Activated T-helper 9 cell treated with anti-CD3 and anti-CD28 coated beads, Interleukin-2, amount 50 U/mL, for 16 hours (primary cell): ENCODE measurements around the gene MICB.

Experiments
- DNase-seq: peaks from one replicate; pipeline ENCODE4 v3.0.0-alpha.2; 2020; ENCODE audit warnings: low read depth

MICB gene

GRCh38 chr6:31541059-31541657 lies 43.2 kb downstream of the MICB start:
- DNase-seq = peak; percentile 34

- peak; percentile 91 for DNase-seq
These were observed 43.9 kb downstream of the MICB start, which contains the start of gene DDX39B for GRCh38 chr6:31541658-31542521. DDX39B (minus strand) TSS chr6:31542003; CDS start chr6:31540532, 1,471 bp downstream.

DNA sequence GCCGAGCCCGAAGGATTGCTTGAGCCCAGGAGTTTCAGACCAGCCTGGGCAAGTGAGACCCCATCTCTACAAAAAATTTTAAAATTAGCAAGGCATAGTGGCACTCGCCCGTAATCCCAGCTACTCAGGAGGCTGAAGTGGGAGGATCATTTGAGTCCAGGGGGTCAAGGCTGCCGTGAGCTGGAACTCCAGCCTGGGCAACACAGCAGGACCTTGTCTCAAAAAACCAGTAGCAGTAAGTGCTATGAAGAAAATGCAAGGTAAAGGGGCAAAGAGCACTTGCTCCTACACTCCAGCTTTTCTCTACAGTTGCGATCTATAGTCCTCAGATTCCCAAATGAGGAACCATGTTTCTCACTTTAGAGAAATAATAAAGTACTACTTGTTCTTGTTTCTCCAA lies 45.7 kb downstream of the MICB start:
- DNase-seq = no peak

GRCh38 chr6:31544676-31545075 lies 46.7 kb downstream of the MICB start:
- no peak for DNase-seq

DNA sequence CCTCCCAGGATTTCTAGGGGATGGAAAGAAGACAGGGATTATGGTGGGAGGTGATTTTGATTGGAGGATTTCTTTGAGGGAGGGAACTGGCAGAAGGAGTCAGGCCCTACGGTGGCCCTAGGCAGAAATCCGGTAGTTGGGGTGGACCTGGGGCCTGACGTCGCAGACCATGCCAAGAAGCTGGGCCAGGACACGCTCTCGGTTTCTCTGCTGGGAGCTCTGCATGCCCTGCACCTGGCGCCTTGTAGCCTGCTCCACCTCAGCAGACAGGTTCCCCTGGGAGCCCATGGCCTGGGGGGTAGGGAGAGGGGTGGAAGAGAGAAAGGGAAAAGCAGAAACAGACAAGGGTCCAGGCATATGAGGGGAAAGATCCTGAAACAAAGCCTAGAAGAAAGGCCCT lies 47.3 kb downstream of the MICB start:
- DNase-seq = no peak

DNA sequence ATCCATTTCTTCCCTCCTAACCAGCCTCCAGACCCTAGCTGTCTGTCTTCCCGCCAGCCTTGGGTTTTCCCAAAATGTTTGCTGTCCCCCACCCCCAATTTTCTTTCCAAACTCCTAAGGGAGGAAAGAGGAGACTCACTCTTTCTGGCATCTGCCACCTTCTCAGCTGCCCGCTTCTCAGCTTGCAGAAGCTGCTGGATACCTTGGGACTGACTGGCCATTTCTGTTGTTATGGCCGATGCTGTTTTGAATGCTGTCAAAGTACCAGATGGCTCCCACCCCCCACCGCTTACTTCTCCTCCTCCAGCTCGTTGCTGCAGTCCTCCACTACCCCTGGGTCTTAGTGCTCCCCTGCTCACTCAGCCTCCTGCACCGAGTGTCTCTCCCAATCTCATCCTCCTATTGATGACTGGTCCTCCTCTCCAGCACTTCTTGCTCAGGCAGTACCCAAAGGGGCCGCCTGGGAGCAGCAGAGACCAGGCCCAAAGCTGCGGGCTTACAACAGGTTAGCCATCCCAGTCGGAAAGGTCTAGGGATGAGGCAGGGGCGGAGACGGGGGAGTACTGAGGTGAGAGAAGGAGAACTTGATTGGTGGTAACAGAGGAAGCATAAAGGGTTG lies 48.5 kb downstream of the MICB start, which contains the start of gene ATP6V1G2:
Gene ATP6V1G2 (minus strand): TSS at position 270 of the 619 bp plus-strand sequence. CDS start 49 bp downstream, at position 221.
- DNase-seq = peak; percentile 78

DNA sequence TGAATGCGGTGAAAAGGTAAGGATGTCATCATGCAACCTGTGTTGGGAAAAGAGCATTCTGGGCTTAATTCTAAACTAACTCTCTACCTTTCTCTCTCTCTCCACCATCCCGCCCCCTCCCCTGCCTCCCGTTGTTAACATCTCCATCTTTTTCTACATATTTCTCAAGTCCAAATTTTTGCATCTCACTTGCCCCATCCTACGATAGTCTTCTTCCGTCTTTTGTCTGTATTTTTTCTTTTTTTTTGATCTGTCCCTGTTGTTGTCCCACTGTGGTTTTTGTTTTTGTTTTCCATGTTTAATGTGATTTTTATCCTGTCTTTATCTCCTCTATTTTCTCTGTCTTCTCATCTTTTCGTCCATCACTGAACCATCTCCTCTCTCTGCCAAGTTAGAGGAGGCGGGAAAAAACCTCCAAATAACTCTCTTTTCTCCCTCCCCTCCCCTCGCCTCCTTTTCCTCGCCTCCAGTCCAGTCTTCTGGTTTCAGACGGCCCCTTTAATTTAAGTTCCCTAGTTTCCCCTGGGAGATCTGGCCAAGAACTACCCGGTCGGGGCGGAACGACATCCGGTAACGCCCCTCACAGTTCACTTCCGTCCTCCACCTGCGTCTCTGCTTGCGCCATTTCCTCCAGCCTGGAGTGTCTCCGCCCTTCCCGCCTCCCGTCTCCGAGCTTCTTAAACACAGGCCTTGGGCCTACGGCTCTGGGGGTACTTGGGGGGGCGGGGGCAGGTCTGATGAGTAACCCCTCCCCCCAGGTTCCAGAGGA lies 49.2 kb downstream of the MICB start, which contains the start of gene NFKBIL1:
Gene NFKBIL1 (plus strand): TSS at position 651 of the 769 bp plus-strand sequence. CDS start 87 bp downstream, at position 738.
- DNase-seq = peak; percentile 86

DNA sequence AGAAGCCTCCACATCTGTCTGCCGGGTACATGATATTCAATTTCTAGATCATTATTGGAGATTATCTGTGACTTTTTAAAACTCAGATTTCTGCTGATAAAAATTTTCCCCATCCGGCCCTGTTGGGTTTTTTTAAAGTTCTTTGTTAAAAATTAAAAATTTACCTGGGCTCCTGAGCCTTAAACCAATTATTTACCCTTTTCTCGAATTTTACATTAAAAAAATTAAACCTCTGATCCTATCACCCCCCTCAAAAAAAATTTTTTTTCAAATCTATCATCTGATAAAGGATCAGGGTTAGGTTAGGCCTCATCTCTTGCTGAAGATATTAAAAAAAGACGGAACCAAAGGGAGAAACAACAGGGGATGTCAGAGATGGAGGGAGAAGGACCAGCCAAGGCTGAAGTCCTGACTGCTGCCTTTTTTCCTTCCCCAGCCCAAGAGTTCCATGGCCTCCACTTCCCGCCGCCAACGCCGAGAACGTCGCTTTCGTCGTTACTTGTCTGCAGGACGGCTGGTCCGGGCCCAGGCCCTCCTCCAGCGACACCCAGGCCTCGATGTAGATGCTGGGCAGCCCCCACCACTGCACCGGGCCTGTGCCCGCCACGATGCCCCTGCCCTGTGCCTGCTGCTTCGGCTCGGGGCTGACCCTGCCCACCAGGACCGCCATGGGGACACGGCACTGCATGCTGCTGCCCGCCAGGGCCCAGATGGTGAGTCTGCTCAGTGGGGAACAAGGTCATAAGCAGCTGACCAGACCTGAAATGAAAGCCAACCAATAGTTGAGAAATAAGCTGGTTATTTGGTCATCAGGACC lies 50.0 kb downstream of the MICB start:
- no peak for DNase-seq

- DNase-seq = no peak
These were observed 50.6 kb downstream of the MICB start for GRCh38 chr6:31548544-31548873.

GRCh38 chr6:31551371-31551770 lies 53.4 kb downstream of the MICB start:
- peak; percentile 53 for DNase-seq

DNA sequence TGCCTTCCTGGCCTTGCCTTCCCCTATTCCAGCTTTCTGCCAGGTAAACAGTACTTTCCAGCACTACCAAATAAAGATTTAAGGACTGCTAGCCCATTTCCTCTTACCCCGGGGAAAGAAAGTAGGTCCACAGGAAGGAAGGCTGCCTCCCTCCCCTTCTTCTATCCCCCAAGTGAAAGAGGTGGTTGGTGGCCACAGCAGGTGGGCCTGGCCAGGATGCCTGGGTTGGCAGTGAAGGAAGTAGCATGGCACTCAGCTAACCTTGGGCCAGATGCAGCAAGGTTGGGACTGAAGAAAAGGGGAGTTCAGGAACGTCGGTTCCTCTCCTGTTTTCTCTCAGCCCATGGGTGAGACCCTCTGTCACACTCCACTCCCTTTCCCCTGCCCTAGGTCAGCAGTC lies 58.4 kb downstream of the MICB start:
- DNase-seq = no peak

GRCh38 chr6:31557443-31558317 lies 59.7 kb downstream of the MICB start:
- DNase-seq = no peak

DNA sequence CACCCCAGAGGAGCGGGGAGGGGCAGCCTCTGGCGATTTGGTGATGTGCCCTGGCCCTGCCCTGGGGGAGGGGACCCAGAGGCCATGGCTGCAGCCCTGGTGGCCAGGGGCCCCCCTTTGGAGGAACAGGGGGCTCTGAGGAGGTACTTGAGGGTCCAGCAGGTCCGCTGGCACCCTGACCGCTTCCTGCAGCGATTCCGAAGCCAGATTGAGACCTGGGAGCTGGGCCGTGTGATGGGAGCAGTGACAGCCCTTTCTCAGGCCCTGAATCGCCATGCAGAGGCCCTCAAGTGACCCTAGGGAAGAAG lies 60.3 kb downstream of the MICB start:
- no peak for DNase-seq

DNA sequence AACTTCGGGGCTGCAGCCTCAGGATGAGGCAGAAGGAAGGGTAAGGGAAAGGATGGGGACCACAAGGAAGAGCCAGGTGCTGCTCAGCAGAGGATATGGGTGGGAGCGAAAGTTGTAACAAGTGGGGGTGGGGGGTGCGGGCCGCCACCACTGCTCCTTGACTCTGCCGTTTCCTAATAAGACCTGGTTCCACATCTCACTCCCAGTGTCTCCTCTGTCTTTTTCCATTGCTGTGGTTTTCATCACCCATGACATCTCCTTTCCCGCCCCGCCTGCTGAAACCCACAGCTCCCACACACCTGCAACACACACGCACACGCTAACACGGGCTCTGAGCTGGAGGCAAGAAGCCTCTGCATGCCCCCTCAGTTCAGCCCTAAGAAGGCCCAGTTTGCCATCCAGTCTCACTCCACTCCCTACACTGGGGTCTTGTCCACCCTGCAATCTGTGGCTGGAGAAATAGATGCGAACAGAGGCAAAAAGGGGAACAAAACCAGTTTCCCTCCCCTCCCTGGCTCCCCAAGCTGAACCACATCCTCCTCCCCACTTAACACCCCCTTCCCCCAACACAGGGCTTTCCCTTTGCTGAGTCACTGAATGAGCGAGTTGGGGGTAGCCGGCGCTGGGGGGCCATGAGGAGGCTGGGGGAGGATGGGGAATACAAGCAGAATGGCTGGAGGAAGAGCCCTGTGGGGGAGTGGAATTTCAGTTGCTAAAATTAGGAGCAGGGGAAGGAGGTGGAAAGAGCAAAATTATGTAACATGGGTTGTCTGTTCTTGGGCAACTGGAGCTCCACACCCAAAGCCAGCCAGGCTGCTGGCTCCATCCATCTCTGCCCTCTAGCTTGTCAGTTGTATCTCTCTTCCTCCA lies 60.9 kb downstream of the MICB start:
- DNase-seq = peak; percentile 66

GRCh38 chr6:31559606-31559957 lies 61.6 kb downstream of the MICB start:
- no peak for DNase-seq

DNA sequence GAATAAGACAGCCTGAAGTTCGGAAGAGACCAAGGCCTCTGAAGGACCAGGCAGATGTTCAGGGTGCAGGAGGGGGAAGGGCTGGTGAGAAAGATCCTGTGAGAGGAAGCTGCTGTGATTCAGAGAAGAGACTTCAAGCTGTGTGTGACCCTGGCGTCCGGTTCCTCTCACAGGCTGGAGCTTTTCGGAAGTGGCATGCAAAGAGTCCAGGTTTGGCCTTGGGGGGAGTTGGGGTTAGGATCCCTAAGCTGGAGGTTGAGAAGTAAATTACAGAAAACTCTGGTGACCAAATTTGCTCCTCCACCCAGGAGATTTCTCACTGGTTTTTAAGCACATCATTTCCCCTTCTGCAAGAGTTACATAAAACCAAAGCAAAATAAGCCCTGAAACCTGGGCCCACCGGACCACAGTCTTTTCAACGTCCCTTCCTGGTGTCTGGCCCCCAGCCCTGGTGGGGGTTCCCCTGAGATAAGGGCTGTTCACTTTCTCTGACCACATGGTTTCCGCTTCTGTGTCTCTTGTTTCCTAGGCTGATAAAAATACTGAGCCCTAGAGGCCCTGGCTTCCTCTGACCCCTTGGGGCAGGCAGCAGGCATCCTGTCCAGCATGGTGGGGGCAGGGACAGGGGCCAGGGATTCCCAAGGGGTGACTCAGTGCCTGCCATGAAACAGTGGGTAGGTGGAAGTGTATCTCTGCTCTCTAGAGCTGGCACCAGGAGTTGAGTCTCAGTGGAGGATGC lies 62.2 kb downstream of the MICB start:
- no peak for DNase-seq

GRCh38 chr6:31560697-31561058 lies 62.7 kb downstream of the MICB start:
- no peak for DNase-seq
